HG02798 (cell line): ENCODE results near the gene RAPGEF1.

Experiments used
- ATAC-seq: cut with Tn5 transposase; IDR thresholded peaks from one replicate; pipeline ENCODE4 v1.9.1; 2021; ENCODE audit warnings: mild to moderate bottlenecking; ENCODE audit not compliant: unreplicated experiment, poor library complexity

RAPGEF1 gene

DNA sequence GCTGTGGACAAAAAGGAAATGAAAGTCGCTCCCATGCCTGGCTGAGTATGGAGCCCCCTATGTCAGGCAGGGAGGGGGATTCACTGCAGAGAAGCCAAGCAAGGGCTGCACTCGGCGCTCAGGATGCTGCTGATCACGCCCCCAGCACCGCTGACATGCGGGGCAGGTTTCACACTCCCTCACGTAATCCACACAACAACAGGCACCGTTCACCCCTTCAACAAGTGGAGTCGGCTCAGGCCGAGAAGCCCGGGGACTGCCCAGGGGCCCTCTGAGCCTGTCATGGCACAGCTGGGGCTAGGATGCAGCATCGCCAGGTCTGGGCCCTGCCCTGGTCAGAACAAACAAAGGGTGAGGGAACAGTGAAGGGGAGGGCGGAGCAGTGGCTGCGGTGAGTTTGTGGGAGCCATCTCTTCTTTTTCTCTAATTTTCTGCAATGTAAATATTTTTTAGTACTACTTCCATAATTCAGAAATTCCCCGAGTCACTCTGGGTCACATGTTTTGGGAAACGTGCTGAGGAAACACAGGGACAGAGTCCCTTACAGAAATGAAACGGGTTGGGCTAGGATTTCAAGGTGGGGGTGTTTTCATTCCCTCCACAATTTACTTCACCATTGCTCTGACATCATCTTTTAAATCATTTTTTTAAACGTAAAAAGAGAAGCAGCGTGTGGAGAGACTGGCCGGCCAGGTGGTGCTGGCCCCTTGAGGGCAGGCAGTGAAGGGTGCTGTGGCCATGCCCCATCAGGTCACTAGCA lies 144.8 kb downstream of the RAPGEF1 start:
- no peak for ATAC-seq

DNA sequence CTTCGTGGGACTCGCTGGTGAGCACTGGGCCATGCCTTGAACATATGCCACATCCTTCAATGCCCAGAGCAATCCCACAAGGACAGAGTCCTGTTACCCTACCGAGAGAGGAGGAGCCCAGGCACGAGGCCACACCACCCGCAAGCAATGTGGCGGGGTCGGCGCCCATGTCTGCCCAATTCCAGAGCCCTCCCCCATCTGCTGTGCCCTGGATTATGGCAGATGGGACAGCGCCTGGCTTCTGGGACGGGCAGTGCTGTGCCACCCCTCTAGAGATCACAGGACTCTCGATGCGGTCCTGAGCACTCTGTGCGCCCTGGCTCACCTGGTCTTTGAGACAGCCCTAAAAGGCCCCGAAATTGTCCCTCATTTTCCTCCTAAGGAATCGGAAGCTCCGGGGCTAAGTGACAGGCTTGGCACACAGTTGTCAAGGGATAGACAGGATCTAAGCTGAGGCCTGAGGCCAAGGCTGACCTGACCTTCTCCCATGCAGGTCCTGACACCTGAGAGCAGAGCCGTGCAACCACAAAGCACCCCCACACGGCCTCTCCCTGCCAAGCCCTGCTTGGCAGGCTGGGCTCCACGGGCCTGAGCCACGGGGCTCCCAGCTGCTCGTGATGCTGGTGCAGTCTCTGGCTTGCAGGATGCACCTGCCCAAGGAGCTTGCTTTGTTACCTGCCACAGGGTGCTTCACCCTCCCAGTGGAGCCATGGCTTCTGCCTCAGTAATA lies 145.8 kb downstream of the RAPGEF1 start:
- no peak for ATAC-seq

DNA sequence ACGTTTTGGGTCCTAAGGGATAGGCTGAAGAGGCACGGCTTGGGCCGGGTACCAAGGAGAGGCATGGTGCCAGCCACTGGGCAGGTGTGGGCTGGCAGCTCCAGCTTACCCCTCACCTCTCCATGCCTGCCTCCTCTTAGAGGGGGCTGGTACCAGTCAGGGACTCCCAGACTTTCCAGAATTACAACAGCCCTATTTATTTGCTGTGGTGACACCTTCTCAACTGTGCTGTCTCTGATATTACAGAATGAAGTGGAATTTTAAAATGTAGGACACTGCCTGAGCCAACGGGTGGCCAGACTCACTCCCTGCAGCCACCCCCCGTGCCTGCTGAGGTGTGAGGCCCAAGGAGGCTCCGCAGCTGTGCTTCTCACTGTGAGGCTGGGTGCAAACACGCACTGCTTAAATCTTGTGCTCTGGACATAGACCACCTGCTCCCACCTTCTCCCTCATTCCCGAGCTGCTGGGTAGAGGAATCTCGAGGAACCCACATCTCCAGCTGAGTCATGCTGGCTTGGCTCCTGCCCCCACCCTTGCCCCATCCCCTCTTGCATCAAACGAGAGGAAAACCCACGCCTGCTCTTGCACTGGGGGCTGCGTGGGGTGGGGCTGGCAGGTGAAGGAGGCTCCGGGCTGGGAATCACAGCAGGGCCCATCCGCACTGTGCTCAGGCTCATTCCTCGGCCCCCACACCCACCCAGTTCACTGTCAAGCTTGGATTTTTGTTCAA lies 146.6 kb downstream of the RAPGEF1 start:
- no peak for ATAC-seq

DNA sequence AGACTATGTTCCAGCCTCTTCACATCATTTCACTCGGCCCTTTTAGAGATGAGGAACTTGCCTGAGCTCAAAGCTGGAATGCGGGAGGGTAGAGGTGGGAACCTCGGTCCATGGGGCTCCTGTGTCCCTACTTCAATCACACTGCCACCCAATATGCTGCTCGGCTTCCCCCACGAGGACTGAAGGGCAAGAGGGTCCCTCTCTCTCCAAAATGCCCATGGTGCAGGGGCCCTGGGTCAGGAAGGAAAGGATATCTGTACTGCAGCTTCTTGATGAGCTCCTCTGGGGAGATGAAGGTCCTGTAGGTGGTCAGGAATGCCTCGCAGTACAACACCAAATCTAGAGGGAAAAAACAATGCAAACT lies 148.0 kb downstream of the RAPGEF1 start:
- ATAC-seq = no peak

DNA sequence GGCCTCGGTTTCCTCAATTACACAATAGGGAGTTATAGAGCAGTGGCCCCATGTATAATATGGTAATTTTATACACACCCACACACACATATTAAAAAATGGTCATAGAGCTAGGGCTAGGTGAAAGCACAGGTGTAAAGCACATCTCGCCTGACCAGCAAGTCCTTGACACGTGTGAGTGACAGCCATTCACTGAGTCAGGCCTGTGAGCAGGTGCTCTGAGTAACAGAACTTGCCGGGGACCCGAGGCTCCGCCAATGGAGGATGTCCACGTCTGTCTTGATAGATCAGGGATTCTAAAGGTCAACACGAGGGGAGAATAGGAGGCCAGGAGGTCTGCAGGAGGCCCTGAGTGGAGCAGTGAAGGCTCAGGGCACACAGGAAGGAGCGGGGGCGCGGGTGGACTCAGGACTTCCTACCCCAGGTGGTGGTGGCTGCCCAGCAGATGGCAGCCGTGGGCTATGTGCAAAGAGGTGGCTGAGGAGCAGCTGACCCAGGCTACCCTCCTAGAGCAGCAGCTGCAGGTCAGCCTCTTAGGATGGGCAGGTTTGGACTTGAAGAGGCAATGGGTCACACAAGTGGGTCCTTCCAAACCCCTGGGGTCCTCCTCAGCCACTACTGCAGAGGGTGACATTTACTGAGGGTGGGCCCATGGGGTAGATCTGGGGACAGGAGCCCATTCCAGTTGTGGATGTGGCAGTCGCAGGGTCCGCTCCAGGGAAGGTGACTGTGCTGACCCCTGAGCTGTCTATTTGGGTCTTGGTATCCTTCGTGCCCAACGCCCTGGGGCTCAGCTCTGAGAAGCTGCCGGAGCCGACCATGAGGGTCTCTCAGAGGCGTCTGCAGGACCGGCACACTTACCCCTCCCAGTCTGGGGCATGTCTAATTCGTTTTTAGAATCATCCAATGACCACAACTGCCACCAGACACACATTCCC lies 148.7 kb downstream of the RAPGEF1 start:
- ATAC-seq = peak; percentile 60

DNA sequence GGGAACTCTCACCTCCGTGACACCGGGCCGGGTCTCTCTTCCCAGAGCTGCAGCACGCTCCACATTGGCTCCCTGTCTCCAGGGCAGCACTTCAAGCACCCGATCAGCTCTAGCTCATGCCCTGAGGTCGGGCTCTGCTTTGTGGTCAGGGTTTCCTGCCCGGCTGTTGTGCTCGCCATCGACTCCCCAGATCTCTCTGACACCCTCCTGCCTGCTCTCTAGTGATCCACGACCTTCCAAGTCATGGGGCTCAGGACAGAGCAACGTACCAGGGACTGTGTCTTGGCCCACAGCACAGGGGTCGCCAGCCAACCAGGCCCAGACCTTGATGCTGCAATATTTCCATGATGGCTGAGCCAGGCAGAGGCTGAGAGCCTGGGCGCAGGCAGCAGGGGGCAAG lies 149.4 kb downstream of the RAPGEF1 start:
- ATAC-seq = no peak

DNA sequence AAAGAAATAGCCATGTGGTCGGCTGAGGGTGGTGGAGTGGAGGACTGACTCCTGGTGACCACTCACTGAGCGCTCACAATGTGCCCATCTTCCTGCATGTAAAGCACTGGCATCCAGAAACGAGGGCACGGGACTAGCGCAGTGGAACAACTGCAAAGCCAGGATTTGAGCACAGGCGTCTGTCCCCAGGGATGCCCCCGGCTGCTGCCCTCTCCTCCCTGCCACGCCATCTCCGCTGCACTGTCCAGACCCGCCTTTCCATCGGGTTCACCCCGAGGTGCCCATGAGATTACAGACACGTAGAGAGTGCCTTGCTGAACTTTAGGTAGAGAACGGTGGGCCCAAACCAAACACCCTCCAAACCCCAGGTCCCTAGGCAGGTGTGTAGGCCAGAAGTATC lies 149.9 kb downstream of the RAPGEF1 start:
- no peak for ATAC-seq

DNA sequence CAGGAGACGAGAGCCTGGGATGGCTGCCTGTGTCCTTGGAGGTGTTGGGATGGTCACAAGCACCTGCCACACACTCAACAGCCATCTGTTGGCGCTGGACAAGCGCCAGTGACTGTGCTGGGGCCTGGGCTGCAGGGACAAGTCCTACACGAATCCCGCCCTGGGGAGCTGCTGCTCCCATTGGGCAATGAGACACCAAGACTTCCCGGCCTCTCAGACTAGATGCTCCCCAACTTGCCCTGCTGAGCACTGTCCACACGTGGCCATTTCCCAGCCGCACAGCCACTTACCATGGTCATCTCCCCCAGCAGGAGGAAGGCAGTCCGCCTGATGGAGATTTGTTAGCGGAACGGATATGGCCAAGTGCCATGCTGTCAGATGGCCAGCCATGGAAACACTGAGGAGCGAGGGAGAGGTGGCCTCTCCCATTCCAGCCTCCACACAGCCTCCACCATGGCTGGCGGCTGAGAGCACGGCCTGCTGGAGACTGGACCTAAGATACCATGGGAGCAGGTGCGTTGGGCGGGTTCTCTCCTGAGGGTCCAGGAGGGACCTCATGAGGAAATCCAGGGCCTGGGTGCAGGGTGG lies 150.7 kb downstream of the RAPGEF1 start:
- ATAC-seq = no peak

DNA sequence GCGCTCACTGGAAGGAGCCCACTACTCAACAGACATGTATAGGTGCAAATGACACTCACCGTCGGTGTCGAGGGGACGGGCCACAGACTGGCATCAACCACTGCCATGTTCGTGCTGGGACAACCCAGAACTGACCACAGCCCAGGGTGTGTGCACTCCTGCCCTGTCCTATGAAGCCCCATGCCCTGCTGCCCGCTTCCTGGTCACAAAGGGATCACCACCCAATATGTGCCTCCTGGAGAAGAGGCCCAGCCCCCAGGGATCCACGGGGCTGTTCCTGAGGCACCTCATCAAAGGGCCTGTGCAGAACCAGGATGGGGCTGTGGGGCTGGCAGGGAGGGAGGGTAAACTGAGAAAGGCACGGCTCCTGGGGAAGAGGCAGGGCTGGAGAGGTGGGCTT lies 151.5 kb downstream of the RAPGEF1 start:
- ATAC-seq = no peak

DNA sequence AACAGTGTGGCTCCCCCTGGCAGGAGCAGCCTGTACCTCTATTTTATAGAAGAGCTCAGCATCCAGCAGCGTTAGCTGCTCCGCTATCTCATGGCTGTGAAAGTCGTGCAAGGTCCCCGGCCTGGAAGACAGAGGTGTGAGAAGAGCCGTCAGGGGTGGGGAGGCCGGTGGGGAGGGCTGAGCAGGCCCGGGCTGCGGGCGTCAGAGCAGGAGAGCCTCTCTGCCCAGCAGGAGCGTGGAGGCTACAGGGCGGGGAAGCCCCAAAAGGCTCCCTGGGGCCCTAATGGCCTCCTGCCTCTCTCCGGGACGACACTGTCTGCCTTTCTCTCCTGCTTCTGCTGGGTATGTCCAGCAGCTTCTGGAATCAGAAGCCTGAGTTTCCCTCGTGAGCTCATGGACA lies 152.0 kb downstream of the RAPGEF1 start:
- no peak for ATAC-seq

DNA sequence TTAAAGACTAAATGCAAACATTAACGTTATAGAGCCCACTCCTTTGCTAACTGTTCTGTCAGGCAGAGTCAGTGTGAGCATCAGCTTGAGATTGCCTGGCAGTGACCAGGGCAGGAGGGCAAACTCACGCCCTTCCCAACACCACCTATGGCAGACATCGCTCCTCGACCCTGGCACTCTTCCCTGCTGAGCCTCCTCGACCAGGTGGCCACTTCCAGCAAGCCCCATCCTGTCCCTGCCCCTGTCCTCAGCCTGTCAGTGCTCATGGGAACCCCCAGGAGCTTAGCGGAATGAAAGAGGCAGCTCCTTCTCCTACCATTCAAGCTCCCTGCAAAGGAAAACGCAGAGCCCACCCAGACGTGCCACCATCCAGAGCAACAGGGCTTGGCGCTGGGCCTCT lies 152.5 kb downstream of the RAPGEF1 start:
- no peak for ATAC-seq

DNA sequence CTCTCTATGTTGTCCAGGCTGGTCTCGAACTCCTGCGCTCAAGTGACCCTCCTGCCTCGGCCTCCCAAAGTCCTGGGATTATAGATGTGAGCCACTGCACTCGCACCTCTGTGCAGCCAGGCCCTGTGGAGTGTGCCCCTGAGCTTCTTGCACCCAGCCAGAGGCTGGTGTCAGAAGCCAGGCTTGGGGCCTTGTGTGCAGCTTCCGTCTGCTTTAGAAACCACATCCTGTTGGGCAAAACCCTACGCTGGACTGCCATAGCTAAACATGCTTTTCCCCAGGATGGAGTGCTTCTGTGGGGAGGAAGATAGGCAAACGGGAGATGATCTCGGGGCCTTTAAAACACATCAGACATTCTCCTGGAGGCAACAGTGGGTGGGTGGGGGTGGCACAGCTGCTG lies 154.5 kb downstream of the RAPGEF1 start:
- no peak for ATAC-seq

DNA sequence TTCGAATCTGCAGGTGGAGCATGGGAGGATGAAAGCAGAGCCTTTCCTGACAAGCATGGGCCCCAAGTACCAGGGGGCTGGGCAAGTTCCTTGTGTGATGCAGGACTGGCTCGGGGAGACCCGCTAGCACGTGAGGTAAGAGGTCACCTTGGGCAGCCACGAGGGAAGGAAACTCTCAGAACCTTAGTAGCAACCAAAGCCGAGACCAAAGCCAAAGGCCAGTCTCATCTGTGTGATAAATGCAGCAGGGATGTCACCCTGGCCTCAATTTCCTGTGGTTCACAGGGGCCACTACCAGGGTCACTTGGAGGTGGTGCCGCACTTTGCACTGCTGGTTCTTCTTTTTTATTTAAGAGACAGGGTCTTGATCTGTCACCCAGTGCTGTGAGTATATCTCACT lies 155.0 kb downstream of the RAPGEF1 start:
- ATAC-seq = no peak

DNA sequence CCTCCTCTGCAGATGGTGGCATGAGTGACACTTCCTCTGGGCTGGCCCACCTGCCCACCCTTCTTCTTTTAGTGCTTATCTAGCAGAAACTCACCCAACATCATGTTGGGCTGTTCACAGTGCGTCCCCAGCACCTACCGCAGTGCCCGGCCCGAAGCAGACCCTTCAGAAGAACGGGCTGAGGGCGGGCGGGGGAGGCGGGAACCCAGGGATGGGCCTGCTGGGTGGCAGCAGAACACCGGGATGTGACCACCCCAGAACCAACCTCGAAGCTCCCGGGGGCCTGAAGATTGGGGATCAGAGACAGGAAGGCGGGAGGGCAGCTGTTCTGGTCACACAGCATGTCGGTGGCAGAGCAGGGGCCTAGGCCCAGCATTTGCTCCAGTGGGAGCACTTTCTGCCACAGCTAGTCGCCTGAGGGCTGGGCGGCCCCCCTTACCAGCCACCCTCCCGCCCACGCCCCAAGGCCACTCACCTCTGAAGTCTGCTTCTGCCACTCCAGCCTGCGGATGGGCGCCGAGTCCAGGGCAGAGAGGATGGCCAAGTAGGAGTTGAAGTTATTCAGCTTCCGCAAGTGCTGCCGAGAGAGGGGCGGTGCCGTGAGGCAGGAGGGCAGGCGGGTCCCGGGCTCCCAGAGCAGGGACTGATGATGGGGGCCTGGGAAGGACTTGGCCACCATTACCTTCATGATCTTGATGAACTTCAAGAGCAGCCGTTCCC lies 155.9 kb downstream of the RAPGEF1 start:
- no peak for ATAC-seq

DNA sequence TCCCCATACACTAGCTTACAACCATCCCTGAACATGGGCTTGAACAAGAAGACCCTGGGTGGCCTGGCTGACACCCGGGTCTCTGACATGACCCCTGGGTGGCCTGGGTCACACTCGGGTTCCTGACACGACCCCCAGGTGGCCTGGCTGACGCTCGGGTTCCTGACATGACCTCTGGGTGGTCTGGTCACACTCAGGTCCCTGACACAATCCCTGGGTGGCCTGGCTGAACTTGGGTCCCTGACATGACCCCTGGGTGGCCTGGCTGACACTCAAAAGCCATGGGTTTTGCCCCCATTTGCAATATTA lies 156.6 kb downstream of the RAPGEF1 start:
- no peak for ATAC-seq

DNA sequence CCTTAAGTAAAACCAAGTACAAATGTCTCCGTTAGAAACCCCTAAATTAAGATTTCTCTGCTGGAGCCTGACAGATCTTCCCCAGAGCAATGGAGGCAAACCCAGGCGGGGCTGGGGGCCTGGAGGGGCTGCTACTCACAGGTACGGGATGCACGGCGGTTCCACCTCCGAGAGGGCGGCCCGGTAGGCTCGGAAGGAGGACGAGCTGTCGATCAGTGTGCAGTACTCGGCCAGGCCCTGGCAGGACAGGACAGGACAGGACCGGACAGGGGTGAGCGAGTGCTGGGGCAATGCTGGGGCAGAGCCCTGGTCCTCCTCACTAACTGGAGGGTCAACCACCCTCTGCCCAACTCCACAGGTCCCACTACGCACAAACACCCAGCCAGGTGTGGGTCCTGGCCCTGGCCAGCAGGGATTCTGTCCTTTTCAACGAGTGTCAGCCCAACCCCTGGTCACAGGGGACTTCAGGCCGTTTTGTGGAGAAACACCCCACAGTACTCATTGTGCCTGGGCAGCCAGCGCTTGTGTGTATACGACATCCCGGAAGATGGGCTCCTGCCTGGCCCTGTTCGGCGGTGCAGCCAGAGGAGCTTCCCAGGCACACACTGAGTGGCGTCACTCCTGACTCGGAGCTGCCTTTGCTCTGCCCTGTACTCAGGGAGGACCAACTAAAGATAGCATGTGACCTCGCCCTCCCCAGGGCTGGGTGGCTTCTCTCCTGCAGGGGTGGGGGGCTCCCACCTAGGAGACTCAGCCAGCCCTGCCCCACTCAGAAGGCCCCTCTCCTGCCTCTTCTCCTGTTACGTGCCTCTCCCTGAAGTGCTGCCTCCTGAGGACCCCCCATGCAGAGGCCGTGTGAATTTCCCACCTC lies 157.2 kb downstream of the RAPGEF1 start:
- no peak for ATAC-seq

DNA sequence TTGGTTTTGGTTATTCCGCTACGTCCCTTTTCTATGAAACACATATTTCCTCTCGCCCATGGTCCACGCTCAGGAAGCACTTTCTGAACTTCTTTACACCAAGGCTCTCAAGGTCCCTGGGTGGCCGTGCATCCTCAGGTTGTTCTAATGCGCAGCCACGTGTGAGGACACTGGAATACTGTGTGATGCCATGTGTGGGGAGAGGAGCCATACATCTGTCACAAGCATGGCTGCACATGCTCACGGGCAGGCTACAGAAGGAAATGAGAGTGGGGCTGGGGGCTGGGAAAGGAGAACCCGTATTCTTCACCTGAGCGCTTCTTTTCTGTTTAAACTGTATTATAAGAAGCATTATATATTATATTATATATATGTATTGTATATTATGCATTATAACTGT lies 157.8 kb downstream of the RAPGEF1 start:
- ATAC-seq = no peak

DNA sequence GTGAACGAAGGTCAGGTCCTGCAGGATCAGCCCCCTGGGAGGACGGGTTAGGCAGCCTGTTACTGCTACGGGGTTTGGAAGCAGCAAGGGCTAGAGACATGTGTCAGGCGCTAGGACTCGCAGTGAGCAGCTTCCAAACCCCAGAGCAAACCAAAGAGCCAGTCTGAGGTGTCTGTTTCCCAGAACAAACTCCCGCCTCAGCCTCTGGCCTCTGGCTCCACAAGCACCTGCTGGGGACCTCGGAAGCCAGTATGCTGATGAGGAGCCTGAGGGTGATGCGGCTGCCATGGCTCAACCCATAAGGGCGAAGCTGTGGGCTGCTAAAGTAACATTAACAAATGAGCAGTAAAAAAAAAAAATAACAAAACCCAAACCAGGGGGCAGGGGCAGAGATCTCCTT lies 159.5 kb downstream of the RAPGEF1 start:
- ATAC-seq = no peak

DNA sequence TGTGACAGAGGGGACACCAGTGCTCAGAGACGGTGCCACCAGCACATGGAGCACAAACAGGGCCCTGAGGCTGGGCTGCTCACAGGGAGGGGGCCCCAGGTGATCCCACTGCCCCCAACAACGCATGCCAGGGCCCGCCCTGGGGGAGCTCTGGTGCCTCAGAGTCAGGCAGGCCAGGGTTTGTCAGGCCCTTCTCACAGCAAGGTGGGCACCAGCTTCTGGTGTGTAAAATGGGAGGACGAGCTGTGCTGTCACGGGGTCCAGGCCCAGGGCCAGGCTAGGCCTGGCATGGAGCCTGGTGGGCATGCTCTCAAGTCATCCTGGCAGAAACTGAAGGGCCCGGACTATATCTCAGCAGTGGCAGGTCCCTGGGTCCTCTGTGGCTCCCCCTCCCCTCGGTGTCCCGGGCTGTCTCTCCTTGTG lies 160.1 kb downstream of the RAPGEF1 start:
- ATAC-seq = no peak
